OCI-LY7 (cell line): ENCODE measurements around the gene PDAP1. TPM values are rescaled to one million over a fixed set of nuclear protein-coding genes. Genes with fewer than 3 reads are reported as not detected.
A peak's percentile ranks its signal among the peaks of the same experiment; 100 is the strongest.
"Not testable (repeated sequence)": the region's sequence is repeated elsewhere in the genome, so short reads cannot be mapped to it uniquely, and the experiment has no call there.

Experiments used
- BruUV-seq: library from RNA; stranded (reverse); fragments of 400-500 nt; replicated peaks from 2 replicates; lab custom pipeline; 2021; lab: Mats Ljungman, UMichigan
- CTCF ChIA-PET: fragments of 300-600 bp; sonication (Branson Sonifier 250); formaldehyde crosslinking; loops from one replicate; lab custom pipeline; 2022; ENCODE audit warnings: antibody characterized with exemption; ENCODE audit not compliant: unreplicated experiment; lab: Charles Lee
- POLR2A ChIA-PET: fragments of 300-600 bp; sonication (Branson Sonifier 250); formaldehyde crosslinking; loops from one replicate; lab custom pipeline; 2022; ENCODE audit warnings: antibody characterized with exemption; lab: Charles Lee
- DNase-seq: peaks from one replicate; pipeline ENCODE4 v3.0.0-alpha.2; 2015; ENCODE audit warnings: low spot score
- H2AFZ ChIP-seq: fragments of 200-600 bp; sonication (generic), shearing (Covaris generic); 2 replicates; pipeline ENCODE4 v1.6.1; 2014; ENCODE audit warnings: mild to moderate bottlenecking, antibody characterized with exemption, low read length, moderate library complexity
- H3K27ac ChIP-seq: fragments of 200-600 bp; sonication (generic); 2 replicates; pipeline ENCODE4 v1.5.1; 2014; ENCODE audit warnings: mixed run types, low read depth, mild to moderate bottlenecking, moderate library complexity, low read length, inconsistent platforms; ENCODE audit not compliant: poor library complexity, severe bottlenecking
- H3K36me3 ChIP-seq: fragments of 200-600 bp; sonication (generic); 2 replicates; pipeline ENCODE4 v1.6.1; 2014; ENCODE audit warnings: mild to moderate bottlenecking, antibody characterized with exemption, low read length, moderate library complexity, mixed read lengths; ENCODE audit not compliant: insufficient read depth
- H3K4me1 ChIP-seq: fragments of 200-600 bp; sonication (generic); 2 replicates; pipeline ENCODE4 v1.5.1; 2014; ENCODE audit warnings: mild to moderate bottlenecking, low read length; ENCODE audit not compliant: insufficient read depth, poor library complexity, severe bottlenecking
- H3K4me2 ChIP-seq: fragments of 200-600 bp; sonication (generic); 2 replicates; pipeline ENCODE4 v1.6.1; 2014; ENCODE audit warnings: mild to moderate bottlenecking, low read length
- H3K4me3 ChIP-seq: fragments of 200-600 bp; sonication (generic); 2 replicates; pipeline ENCODE4 v1.5.1; 2014; ENCODE audit warnings: mild to moderate bottlenecking, low read depth, low read length; ENCODE audit not compliant: poor library complexity, severe bottlenecking
- H3K79me2 ChIP-seq: fragments of 200-600 bp; sonication (generic); 2 replicates; pipeline ENCODE4 v1.6.1; 2016; ENCODE audit warnings: low read depth, mild to moderate bottlenecking, low read length, moderate library complexity, mixed read lengths; ENCODE audit not compliant: insufficient read depth
- H3K9me2 ChIP-seq: fragments of 200-600 bp; sonication (generic); 2 replicates; pipeline ENCODE4 v1.6.1; 2016; ENCODE audit warnings: mild to moderate bottlenecking, low read length, mixed read lengths; ENCODE audit not compliant: insufficient read depth
- H3K9me3 ChIP-seq: fragments of 200-600 bp; sonication (generic); 2 replicates; pipeline ENCODE4 v1.6.1; 2014; ENCODE audit warnings: mild to moderate bottlenecking, mixed run types, low read length, mixed read lengths
- H4K20me1 ChIP-seq: fragments of 200-600 bp; sonication (generic); 2 replicates; pipeline ENCODE4 v1.6.1; 2014; ENCODE audit warnings: mild to moderate bottlenecking, antibody characterized with exemption, low read length, moderate library complexity, mixed read lengths; ENCODE audit not compliant: insufficient read depth
- CTCF ChIP-seq: fragments of 200-600 bp; sonication (generic); conservative IDR thresholded peaks from 2 replicates; pipeline ENCODE4 v1.5.1; 2014; ENCODE audit warnings: mild to moderate bottlenecking, antibody characterized with exemption, low read length, moderate library complexity, mixed read lengths
- EZH2phosphoT487 ChIP-seq: fragments of 200-600 bp; sonication (generic); IDR thresholded peaks from 2 replicates; pipeline ENCODE4 v1.6.1; 2018; ENCODE audit warnings: low read depth, borderline replicate concordance, mild to moderate bottlenecking, mixed run types, antibody characterized with exemption, low read length, moderate library complexity, mixed read lengths
- intact Hi-C: fragments of 100-400 bp; cut with micrococcal nuclease; formaldehyde crosslinking; loops from one replicate; pipeline ENCODE4 v1.10.0; 2022; ENCODE audit not compliant: unreplicated experiment
- total RNA-seq, 2 experiments: library from RNA; depleted of rRNA in 1 of 2; stranded (reverse); fragments of >200 nt in 1 of 2; shearing (Covaris generic) in 1 of 2; gene quantifications; 2 replicates each; pipeline ENCODE4 v1.2.3, GENCODE V29; 2014 to 2022

The PDAP1 gene
- total RNA-seq, 2 experiments from 2014 or later, result 33.7 to 135 TPM

GRCh38 chr7:99419323-99420021 lies 11.1 kb upstream of the PDAP1 start:
- Histone ChIP-seq H3K4me3 (no peak overlapping the region), H3K36me3 (peaks cover 98% of the 10 kb centered on the region), H3K27ac (no peak overlapping the region), H3K9me2 (no peaks in the 10 kb centered on the region), H3K79me2 (no peaks in the 10 kb centered on the region), H2AFZ (no peak overlapping the region), H3K4me2 (no peak overlapping the region), H4K20me1 (no peaks in the 10 kb centered on the region), H3K4me1 (no peaks in the 10 kb centered on the region), H3K9me3 (no peaks in the 10 kb centered on the region)
- POLR2A ChIA-PET, result interaction anchor here (1.2 kb wide), 1 partner anchor 10 kb away, joined by 4 read pairs; no protein-coding TSS in a partner anchor
- TF ChIP-seq CTCF (no peak), EZH2phosphoT487 (no peak)
- CTCF ChIA-PET, result no interaction called here
- no TSS peak for BruUV-seq
- DNase-seq, result no peak
- intact Hi-C loops, result no loop called here

DNA sequence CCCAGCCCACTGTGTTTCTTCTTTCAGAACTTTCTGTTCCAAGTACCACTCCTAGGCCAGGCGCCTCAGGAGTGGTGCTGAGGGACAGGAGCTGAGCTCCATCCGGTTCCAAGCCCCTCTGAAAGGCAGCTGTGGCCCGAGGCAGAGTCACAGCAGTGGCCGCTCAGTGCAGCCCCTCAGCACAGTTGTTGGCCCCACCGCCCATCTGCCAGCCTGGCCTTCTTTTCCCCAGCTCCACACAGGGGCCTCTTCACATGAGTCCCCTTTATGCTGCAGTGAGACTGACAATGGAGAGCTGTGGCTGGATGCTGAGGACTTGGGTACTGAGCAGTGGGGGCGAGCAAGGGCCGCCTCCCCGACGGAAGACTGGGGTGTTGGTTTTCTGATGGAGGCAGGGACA lies 9.9 kb upstream of the PDAP1 start:
- peaks cover 96% of the 10 kb centered on the region for H3K36me3 ChIP-seq
- H3K79me2 ChIP-seq, result no peaks in the 10 kb centered on the region
- H3K9me2 ChIP-seq, result no peaks in the 10 kb centered on the region
- intact Hi-C loops, result no loop called here
- ChIA-PET POLR2A (no interaction called here), CTCF (no interaction called here)
- TF ChIP-seq CTCF (no peak), EZH2phosphoT487 (no peak)
- no peak overlapping the region for H3K4me3 ChIP-seq
- no peak overlapping the region for H3K4me2 ChIP-seq
- H3K4me1 ChIP-seq, result no peaks in the 10 kb centered on the region
- no peak overlapping the region for H2AFZ ChIP-seq
- no peaks in the 10 kb centered on the region for H3K9me3 ChIP-seq
- DNase-seq, result no peak
- BruUV-seq, result no TSS peak
- H3K27ac ChIP-seq, result no peak overlapping the region
- no peaks in the 10 kb centered on the region for H4K20me1 ChIP-seq

GRCh38 chr7:99415513-99416127 lies 7.2 kb upstream of the PDAP1 start:
- H2AFZ ChIP-seq, H3K4me3 ChIP-seq, H3K27ac ChIP-seq, intact Hi-C loops, H3K79me2 ChIP-seq, CTCF ChIA-PET, H3K4me1 ChIP-seq, H3K4me2 ChIP-seq, H3K9me3 ChIP-seq, H4K20me1 ChIP-seq, H3K9me2 ChIP-seq, BruUV-seq: not testable (repeated sequence)
- peaks cover 95% of the 10 kb centered on the region for H3K36me3 ChIP-seq
- peak; percentile 72 for TF ChIP-seq CTCF
- POLR2A ChIA-PET, result interaction anchor here (0.9 kb wide), 1 partner anchor 8 kb away, joined by 3 read pairs; no protein-coding TSS in a partner anchor
- peak; percentile 42 for DNase-seq
